ENCODE results near the gene CRYBG3. TPM values are rescaled to one million over a fixed set of nuclear protein-coding genes. Genes with fewer than 3 reads are reported as not detected.

CRYBG3 gene
- total RNA-seq, 1 donor: 20.3 TPM

DNA sequence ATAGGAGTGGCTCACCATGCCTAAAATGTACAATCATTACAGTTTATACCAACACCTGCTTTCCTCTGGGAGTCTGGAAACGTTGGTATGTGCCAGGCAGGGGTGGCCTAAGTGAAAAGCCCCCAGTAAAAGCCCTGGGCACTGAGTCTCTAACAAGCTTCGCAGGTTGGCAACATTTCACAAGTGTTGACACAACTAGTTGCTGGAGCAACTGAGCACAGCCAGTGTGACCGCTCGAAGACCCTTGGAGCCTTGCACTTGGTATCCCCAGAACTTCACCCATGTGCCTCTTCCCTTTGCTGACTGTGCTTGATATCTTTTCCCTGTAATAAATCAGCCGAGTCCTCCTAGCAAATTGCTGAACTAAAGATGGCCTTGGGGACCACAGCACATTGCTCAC, 147.7 kb downstream of the CRYBG3 start:
- no peaks in the 10 kb centered on the region for H3K27me3 ChIP-seq (ENCODE audit: insufficient read depth, low read length)
- TF ChIP-seq, protein P1, sequence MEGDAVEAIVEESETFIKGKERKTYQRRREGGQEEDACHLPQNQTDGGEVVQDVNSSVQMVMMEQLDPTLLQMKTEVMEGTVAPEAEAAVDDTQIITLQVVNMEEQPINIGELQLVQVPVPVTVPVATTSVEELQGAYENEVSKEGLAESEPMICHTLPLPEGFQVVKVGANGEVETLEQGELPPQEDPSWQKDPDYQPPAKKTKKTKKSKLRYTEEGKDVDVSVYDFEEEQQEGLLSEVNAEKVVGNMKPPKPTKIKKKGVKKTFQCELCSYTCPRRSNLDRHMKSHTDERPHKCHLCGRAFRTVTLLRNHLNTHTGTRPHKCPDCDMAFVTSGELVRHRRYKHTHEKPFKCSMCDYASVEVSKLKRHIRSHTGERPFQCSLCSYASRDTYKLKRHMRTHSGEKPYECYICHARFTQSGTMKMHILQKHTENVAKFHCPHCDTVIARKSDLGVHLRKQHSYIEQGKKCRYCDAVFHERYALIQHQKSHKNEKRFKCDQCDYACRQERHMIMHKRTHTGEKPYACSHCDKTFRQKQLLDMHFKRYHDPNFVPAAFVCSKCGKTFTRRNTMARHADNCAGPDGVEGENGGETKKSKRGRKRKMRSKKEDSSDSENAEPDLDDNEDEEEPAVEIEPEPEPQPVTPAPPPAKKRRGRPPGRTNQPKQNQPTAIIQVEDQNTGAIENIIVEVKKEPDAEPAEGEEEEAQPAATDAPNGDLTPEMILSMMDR (IDR thresholded peaks at IDR 0.05; ENCODE audit: extremely low read depth, low read depth, low read length): no peak
- peaks cover 9% of the 10 kb centered on the region for H3K4me1 ChIP-seq (ENCODE audit: insufficient read depth, low read length)
- DNase-seq (ENCODE audit: insufficient read length, low spot score, missing footprints): no peak
- H2AFZ ChIP-seq (ENCODE audit: low read length): no peak overlapping the region
- peaks cover 16% of the 10 kb centered on the region for H3K36me3 ChIP-seq (ENCODE audit: insufficient read depth, low read length)
- peaks cover 13% of the 10 kb centered on the region for H4K20me1 ChIP-seq (ENCODE audit: insufficient read depth, low read length)
- no peak overlapping the region for H3K4me3 ChIP-seq (ENCODE audit: insufficient read depth, low read length)
- H3K4me2 ChIP-seq (ENCODE audit: insufficient read depth, low read length): no peak overlapping the region
- H3K79me2 ChIP-seq (ENCODE audit: insufficient read depth, low read length): peaks cover 69% of the 10 kb centered on the region
- H3K27ac ChIP-seq (ENCODE audit: low read depth, low read length): no peak overlapping the region
- H3K9me3 ChIP-seq (ENCODE audit: low read depth, low read length): no peaks in the 10 kb centered on the region

DNA sequence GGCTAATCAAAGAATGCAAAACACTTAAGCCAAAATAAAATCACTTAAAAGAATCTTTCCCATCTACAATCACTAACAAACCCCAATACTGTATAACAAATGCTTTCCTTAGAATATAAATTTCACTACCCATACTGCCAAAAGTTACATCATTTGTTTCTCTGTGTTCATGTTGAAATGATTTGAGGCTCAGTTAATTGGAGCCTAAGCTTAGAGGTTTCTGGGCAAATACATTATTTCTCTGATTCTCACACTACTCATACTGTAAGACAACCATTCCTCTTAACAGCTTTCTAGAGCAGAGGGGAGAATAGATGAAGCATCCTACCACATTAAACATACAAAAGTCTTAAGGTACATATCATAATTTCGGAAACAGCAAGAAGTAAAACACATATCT, 148.3 kb downstream of the CRYBG3 start:
- Histone ChIP-seq H3K4me1 (ENCODE audit: insufficient read depth, low read length) (peaks cover 9% of the 10 kb centered on the region), H3K4me3 (ENCODE audit: insufficient read depth, low read length) (no peak overlapping the region), H4K20me1 (ENCODE audit: insufficient read depth, low read length) (peaks cover 13% of the 10 kb centered on the region), H3K36me3 (ENCODE audit: insufficient read depth, low read length) (peaks cover 16% of the 10 kb centered on the region), H3K79me2 (ENCODE audit: insufficient read depth, low read length) (peaks cover 65% of the 10 kb centered on the region), H3K4me2 (ENCODE audit: insufficient read depth, low read length) (peak overlapping the region; percentile 7), H3K9me3 (ENCODE audit: low read depth, low read length) (no peaks in the 10 kb centered on the region), H2AFZ (ENCODE audit: low read length) (no peak overlapping the region), H3K27me3 (ENCODE audit: insufficient read depth, low read length) (no peaks in the 10 kb centered on the region), H3K27ac (ENCODE audit: low read depth, low read length) (no peak overlapping the region)
- DNase-seq (ENCODE audit: insufficient read length, low spot score, missing footprints): no peak
- TF ChIP-seq, protein P1 (IDR thresholded peaks at IDR 0.05; ENCODE audit: extremely low read depth, low read depth, low read length): no peak

DNA sequence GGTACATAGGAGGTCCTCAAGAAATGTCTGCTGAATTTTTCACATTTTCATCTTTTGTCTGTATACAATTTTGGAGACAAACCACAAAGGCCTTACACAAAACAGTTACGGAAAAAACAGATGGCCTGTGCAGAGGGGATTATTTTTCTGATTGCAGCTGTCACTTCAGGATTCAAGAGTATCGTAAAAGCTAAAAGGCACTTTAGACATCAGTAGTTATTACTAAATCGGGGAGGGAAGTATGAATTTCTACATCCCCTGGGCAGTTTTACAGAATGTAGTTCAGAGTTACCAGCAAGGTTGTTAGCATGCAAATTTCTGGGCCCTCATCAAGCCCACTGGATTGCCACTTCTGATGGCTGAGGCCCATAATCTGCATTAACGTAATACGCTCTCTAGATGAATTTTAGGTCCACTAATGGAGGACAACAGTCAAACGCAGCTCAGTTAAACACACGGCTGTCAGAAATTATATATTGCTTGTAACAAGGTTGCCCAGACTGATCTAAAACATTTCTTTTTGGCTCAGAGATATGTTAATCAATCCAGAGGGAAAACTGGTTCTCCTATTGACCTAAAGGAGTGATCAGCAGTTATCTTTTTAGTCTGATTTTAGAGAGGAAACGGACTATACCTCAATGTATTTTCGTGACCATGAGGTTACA, 149.3 kb downstream of the CRYBG3 start:
- Histone ChIP-seq H3K9me3 (ENCODE audit: low read depth, low read length) (no peaks in the 10 kb centered on the region), H3K79me2 (ENCODE audit: insufficient read depth, low read length) (peaks cover 57% of the 10 kb centered on the region), H3K27ac (ENCODE audit: low read depth, low read length) (peak overlapping the region; percentile 50), H2AFZ (ENCODE audit: low read length) (peak overlapping the region; percentile 83), H4K20me1 (ENCODE audit: insufficient read depth, low read length) (peaks cover 13% of the 10 kb centered on the region), H3K4me3 (ENCODE audit: insufficient read depth, low read length) (peak overlapping the region; percentile 77), H3K27me3 (ENCODE audit: insufficient read depth, low read length) (no peaks in the 10 kb centered on the region), H3K4me1 (ENCODE audit: insufficient read depth, low read length) (peaks cover 9% of the 10 kb centered on the region), H3K36me3 (ENCODE audit: insufficient read depth, low read length) (peaks cover 10% of the 10 kb centered on the region), H3K4me2 (ENCODE audit: insufficient read depth, low read length) (peak overlapping the region; percentile 89)
- TF ChIP-seq, protein P1 (IDR thresholded peaks at IDR 0.05; ENCODE audit: extremely low read depth, low read depth, low read length): no peak
- DNase-seq (ENCODE audit: insufficient read length, low spot score, missing footprints): no peak

DNA sequence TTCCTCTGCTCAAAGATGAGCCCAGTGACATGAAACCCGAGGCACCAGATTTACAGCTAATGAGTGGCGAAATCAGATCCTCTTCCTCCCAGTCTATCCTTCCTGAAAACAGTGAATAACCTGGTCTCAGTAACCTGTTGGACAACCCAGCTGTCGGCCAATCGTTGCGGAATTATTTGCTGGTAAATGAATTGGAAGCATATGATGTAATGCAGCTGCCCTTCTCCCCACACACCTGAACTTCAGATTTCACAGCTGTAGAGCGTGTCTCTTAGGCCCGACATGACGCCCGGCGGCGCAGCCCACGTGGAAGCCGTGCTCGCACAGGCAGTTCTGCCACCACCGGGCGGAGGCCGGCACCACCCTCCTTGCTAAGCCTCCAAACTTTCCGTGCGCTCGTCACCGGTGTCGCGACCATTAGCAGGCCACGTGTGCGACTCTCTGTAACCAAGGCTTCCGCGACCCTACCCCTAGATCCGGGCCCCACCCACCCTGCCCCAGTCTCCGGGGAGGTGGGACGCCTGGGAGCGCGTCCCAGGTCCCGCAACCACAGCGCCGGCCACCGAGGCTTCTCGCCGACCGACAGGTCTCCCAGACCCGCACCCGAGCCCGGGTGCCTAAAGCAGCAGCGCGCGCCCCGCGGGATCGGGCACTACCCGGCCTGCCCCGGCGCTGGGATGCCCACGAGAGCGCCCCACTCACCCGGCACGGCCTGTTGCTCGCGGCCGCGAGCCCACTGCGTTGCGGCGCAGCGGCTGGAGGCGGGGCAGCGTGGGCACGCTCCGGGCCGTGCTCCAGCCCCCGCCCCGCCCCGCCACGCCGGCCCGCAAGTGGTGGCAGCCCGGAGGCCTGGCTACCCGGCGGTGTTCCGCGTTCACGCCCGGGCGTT, 150.1 kb downstream of the CRYBG3 start, which contains the start of gene RIOX2:
RIOX2 (minus strand) TSS at position 753 of the 889 bp plus-strand sequence. CDS start 4,838 bp downstream, outside the sequence.
- Histone ChIP-seq H3K4me2 (ENCODE audit: insufficient read depth, low read length) (peak within 1 kb of the TSS; percentile 89), H2AFZ (ENCODE audit: low read length) (peak within 1 kb of the TSS; percentile 88), H4K20me1 (ENCODE audit: insufficient read depth, low read length) (peaks cover 13% of the 10 kb centered on the region), H3K36me3 (ENCODE audit: insufficient read depth, low read length) (peaks cover 2% of the 10 kb centered on the region), H3K9me3 (ENCODE audit: low read depth, low read length) (no peaks in the 10 kb centered on the region), H3K27ac (ENCODE audit: low read depth, low read length) (peak within 1 kb of the TSS; percentile 50), H3K4me1 (ENCODE audit: insufficient read depth, low read length) (peaks cover 9% of the 10 kb centered on the region), H3K4me3 (ENCODE audit: insufficient read depth, low read length) (peak within 1 kb of the TSS; percentile 77), H3K27me3 (ENCODE audit: insufficient read depth, low read length) (no peaks in the 10 kb centered on the region), H3K79me2 (ENCODE audit: insufficient read depth, low read length) (peaks cover 49% of the 10 kb centered on the region)
- TF ChIP-seq, protein P1 (IDR thresholded peaks at IDR 0.05; ENCODE audit: extremely low read depth, low read depth, low read length): no peak
- peak; percentile 94 for DNase-seq (ENCODE audit: insufficient read length, low spot score, missing footprints)

Data from osteoblast (primary cell).